ENCODE results near the gene NREP. TPM values are rescaled to one million over a fixed set of nuclear protein-coding genes. Genes with fewer than 3 reads are reported as not detected.

Gene NREP
- total RNA-seq, 2 donors from 2014 or later, result 16.6 to 19.0 TPM

- Histone ChIP-seq H3K9ac (ENCODE audit: low read depth in 2 of 2, low read length in 2 of 2) (no peak overlapping the region), H3K4me3 (no peak overlapping the region), H3K36me3 (no peaks in the 10 kb centered on the region), H3K27ac (no peak overlapping the region), H3K9me3 (no peaks in the 10 kb centered on the region), H3K27me3 (no peaks in the 10 kb centered on the region), H3K4me1 (peaks cover 4% of the 10 kb centered on the region)
- intact Hi-C loops (cut with DNase I), result no loop called here
- no peak for DNase-seq
- TF ChIP-seq CTCF (IDR thresholded peaks at IDR 0.05), result no peak
These were observed 18.9 kb downstream of the NREP start for GRCh38 chr5:111738118-111738517.

DNA sequence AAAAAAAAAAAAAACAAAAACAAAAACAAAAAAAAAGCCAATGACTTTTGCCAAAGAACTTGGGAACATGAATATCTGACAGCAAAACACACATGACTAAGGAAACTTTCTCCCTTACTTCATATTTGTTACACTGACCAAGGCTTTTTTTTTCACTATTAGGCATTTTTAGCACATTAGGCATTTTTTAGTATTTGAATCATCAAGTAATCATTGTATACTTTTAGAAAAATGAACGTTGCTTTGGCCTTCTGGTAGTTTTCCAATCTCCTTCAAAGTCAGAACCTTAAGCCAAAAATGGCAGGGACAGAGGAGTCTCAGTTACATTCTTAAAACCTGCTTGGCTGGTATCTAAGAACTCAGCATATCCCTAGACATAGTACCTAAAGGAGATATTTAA is 19.3 kb downstream of the NREP start:
- H3K27ac ChIP-seq, result no peak overlapping the region
- no peak for TF ChIP-seq CTCF (IDR thresholded peaks at IDR 0.05)
- no peak overlapping the region for H3K4me3 ChIP-seq
- H3K4me1 ChIP-seq, result peaks cover 1% of the 10 kb centered on the region
- no peaks in the 10 kb centered on the region for H3K36me3 ChIP-seq
- no peaks in the 10 kb centered on the region for H3K9me3 ChIP-seq
- no peaks in the 10 kb centered on the region for H3K27me3 ChIP-seq
- H3K9ac ChIP-seq (ENCODE audit: low read depth in 2 of 2, low read length in 2 of 2), result no peak overlapping the region
- intact Hi-C loops (cut with DNase I), result no loop called here
- DNase-seq, result no peak

GRCh38 chr5:111735583-111736270 is 21.3 kb downstream of the NREP start:
- no peak overlapping the region for H3K4me3 ChIP-seq
- no peaks in the 10 kb centered on the region for H3K9me3 ChIP-seq
- peak; percentile 41 for DNase-seq
- H3K27me3 ChIP-seq, result no peaks in the 10 kb centered on the region
- no peak for TF ChIP-seq CTCF (IDR thresholded peaks at IDR 0.05)
- H3K27ac ChIP-seq, result no peak overlapping the region
- intact Hi-C loops (cut with DNase I), result no loop called here
- no peaks in the 10 kb centered on the region for H3K36me3 ChIP-seq
- no peak overlapping the region for H3K9ac ChIP-seq (ENCODE audit: low read depth in 2 of 2, low read length in 2 of 2)
- H3K4me1 ChIP-seq, result no peaks in the 10 kb centered on the region

DNA sequence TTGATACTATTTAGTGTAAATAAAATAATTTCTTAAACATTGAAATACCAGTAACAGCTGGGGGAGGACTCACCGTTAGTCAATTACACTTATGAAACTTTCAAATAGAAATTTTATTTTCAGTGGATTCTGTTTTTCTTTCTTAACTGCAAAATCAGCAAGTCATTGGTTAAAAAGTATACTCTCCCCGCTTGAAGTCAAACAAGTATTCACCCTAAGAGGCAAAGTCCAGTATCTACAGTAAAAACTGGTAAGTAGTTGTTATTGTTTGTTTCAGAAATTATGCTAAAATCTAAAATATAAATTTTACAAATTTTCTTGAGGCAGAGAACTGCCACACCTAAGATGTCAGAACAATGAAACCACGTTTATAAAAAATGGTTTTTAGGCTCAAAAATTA is 22.4 kb downstream of the NREP start:
- Histone ChIP-seq H3K27me3 (no peaks in the 10 kb centered on the region), H3K9ac (ENCODE audit: low read depth in 2 of 2, low read length in 2 of 2) (no peak overlapping the region), H3K27ac (no peak overlapping the region), H3K9me3 (no peaks in the 10 kb centered on the region), H3K36me3 (no peaks in the 10 kb centered on the region), H3K4me1 (no peaks in the 10 kb centered on the region), H3K4me3 (no peak overlapping the region)
- intact Hi-C loops (cut with DNase I), result no loop called here
- no peak for TF ChIP-seq CTCF (IDR thresholded peaks at IDR 0.05)
- no peak for DNase-seq

- no peak overlapping the region for H3K9ac ChIP-seq (ENCODE audit: low read depth in 2 of 2, low read length in 2 of 2)
- intact Hi-C loops (cut with DNase I), result no loop called here
- H3K36me3 ChIP-seq, result no peaks in the 10 kb centered on the region
- H3K4me1 ChIP-seq, result no peaks in the 10 kb centered on the region
- no peaks in the 10 kb centered on the region for H3K27me3 ChIP-seq
- DNase-seq, result no peak
- no peak overlapping the region for H3K27ac ChIP-seq
- no peak for TF ChIP-seq CTCF (IDR thresholded peaks at IDR 0.05)
- no peak overlapping the region for H3K4me3 ChIP-seq
- no peaks in the 10 kb centered on the region for H3K9me3 ChIP-seq
These were observed 23.0 kb downstream of the NREP start for GRCh38 chr5:111734013-111734412.
